ENCODE measurements around the gene ABHD17A.

ABHD17A gene

GRCh38 chr19:1829958-1830357, 55.3 kb downstream of the ABHD17A start:
- Mint-ChIP-seq H3K27ac (no peak overlapping the region), H3K9me3 (no peaks in the 10 kb centered on the region), H3K27me3 (no peaks in the 10 kb centered on the region), H3K4me1 (peaks cover 8 to 25% of the 10 kb centered on the region in 2 donors), H3K36me3 (peaks cover 22 to 25% of the 10 kb centered on the region in 2 donors), H3K4me3 (no peak overlapping the region)
- DNase-seq (no peak), ATAC-seq (replicated peaks) (no peak)

DNA sequence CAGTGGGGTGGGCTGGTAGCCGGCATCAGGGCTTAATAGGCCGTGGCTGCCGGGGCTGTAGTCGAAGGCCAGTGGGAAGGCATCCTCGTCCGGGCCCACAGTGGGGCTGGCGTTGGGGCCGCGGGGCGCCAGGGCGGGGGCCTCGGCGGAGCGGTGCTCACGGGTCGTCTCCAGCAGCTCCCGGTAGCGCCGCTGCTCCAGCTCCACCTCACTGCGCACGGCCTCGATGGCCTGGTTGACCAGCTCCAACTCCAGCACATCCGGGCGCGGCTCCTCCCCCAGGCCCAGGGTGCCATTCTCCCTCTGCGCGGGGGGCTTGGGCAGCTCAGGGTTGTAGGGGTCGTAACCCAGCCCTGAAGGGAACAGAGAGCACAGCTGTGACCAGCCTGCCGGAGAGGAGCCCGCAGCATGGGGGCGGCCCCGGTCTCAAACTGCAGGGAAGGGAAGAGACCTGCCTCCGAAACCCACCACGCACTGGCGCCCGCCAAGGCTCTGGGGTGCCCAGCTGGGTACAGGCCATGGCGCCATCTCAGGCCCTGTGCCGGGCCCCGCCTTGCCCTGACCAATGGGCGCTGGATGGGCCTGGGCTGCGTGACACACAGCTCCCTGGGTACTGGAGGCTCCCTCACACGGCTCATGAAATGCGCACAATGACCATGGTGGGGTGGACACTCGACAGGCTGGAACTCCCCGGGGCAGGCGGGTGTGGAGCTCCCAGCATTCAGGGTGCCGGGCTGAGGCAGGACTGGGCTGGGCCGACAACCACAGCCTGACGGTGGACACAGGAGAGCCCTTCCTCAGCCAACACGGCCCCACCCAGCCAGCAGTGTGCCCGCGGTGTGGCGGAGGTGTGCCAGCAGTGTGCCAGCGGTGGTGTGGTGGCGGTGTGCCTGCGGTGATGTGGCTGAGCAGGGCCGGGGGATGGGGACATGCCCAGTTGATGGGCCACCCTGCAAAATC, 56.7 kb downstream of the ABHD17A start:
- DNase-seq: no peak
- H3K27ac Mint-ChIP-seq: peak overlapping the region; percentile 47
- ATAC-seq (replicated peaks): no peak
- H3K9me3 Mint-ChIP-seq: no peaks in the 10 kb centered on the region
- H3K4me3 Mint-ChIP-seq: no peak overlapping the region
- H3K36me3 Mint-ChIP-seq: peaks cover 25 to 28% of the 10 kb centered on the region in 2 donors
- H3K27me3 Mint-ChIP-seq: no peaks in the 10 kb centered on the region
- H3K4me1 Mint-ChIP-seq: peaks cover 8 to 18% of the 10 kb centered on the region in 2 donors

GRCh38 chr19:1827566-1828278, 57.6 kb downstream of the ABHD17A start:
- no peaks in the 10 kb centered on the region for H3K9me3 Mint-ChIP-seq
- DNase-seq (no peak), ATAC-seq (replicated peaks) (no peak)
- no peaks in the 10 kb centered on the region for H3K27me3 Mint-ChIP-seq
- peaks cover 25 to 31% of the 10 kb centered on the region in 2 donors for H3K36me3 Mint-ChIP-seq
- H3K4me3 Mint-ChIP-seq: no peak overlapping the region
- H3K27ac Mint-ChIP-seq: no peak overlapping the region
- H3K4me1 Mint-ChIP-seq: peaks cover 8 to 17% of the 10 kb centered on the region in 2 donors

All from stimulated activated naive B cell treated with anti-CD40 and anti-IgM and Interleukin-4, amounts not matched to agents 10 μg/mL and 1 μg/mL and 100 μg/mL, for 72 hours (primary cell).